Stimulated activated naive CD8-positive, alpha-beta T cell treated with anti-CD3 and anti-CD28 coated beads, Interleukin-15, Interleukin-2, amounts not matched to agents 100 ng/mL and 50 ng/mL, for 24 hours (primary cell): ENCODE results near the gene PTPRM.
"Not testable (repeated sequence)": the region's sequence is repeated elsewhere in the genome, so short reads cannot be mapped to it uniquely, and the experiment has no call there.

ENCODE experiments used
- H3K27ac Mint-ChIP-seq: one replicate; pipeline ENCODE4 v1.8.0; 2021; ENCODE audit warnings: mild to moderate bottlenecking, mixed read lengths
- H3K27me3 Mint-ChIP-seq: one replicate; pipeline ENCODE4 v1.8.0; 2021; ENCODE audit warnings: mixed read lengths
- H3K36me3 Mint-ChIP-seq: one replicate; pipeline ENCODE4 v1.8.0; 2021; ENCODE audit warnings: low read depth, mixed read lengths
- H3K4me1 Mint-ChIP-seq: one replicate; pipeline ENCODE4 v1.8.0; 2021; ENCODE audit warnings: low read depth, mixed read lengths
- H3K4me3 Mint-ChIP-seq: one replicate; pipeline ENCODE4 v1.8.0; 2021; ENCODE audit warnings: mild to moderate bottlenecking, mixed read lengths
- H3K9me3 Mint-ChIP-seq: one replicate; pipeline ENCODE4 v1.8.0; 2021; ENCODE audit warnings: mixed read lengths

PTPRM gene

DNA sequence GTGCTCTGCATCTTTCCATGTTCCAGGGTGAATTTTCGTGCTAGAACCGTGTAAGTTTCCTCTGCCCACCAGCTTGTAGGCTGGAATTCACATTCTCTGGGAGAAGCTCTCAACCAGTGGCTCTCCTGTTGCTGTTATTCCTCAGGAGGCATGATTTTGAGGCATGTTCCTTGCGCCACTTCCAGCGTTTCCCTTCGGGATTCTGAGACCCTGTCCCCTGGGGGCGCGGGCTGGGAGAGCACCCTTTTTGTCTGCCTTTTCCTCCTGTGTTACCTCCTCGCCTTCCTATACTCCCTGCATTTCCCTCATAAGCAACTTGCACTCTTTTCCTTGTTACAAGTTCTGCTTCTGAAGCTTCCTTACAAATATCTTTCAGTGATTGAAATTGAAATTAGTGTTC, 156.4 kb downstream of the PTPRM start:
- Mint-ChIP-seq H3K9me3 (peaks cover 5% of the 10 kb centered on the region), H3K4me1 (no peaks in the 10 kb centered on the region), H3K27ac (no peak overlapping the region), H3K4me3 (no peak overlapping the region), H3K36me3 (no peaks in the 10 kb centered on the region), H3K27me3 (no peaks in the 10 kb centered on the region)

- Mint-ChIP-seq H3K4me1 (no peaks in the 10 kb centered on the region), H3K4me3 (no peak overlapping the region), H3K27me3 (no peaks in the 10 kb centered on the region), H3K9me3 (peaks cover 5% of the 10 kb centered on the region), H3K27ac (no peak overlapping the region), H3K36me3 (no peaks in the 10 kb centered on the region)
These were observed 158.4 kb downstream of the PTPRM start for GRCh38 chr18:7725473-7725872.

- H3K4me1 Mint-ChIP-seq, result no peaks in the 10 kb centered on the region
- no peaks in the 10 kb centered on the region for H3K27me3 Mint-ChIP-seq
- no peak overlapping the region for H3K27ac Mint-ChIP-seq
- no peaks in the 10 kb centered on the region for H3K36me3 Mint-ChIP-seq
- no peak overlapping the region for H3K4me3 Mint-ChIP-seq
- H3K9me3 Mint-ChIP-seq, result peaks cover 5% of the 10 kb centered on the region
These were observed 158.8 kb downstream of the PTPRM start for GRCh38 chr18:7725897-7726296.

GRCh38 chr18:7726522-7726921, 159.4 kb downstream of the PTPRM start:
- H3K9me3 Mint-ChIP-seq, result peaks cover 5% of the 10 kb centered on the region
- no peak overlapping the region for H3K27ac Mint-ChIP-seq
- no peaks in the 10 kb centered on the region for H3K27me3 Mint-ChIP-seq
- H3K4me3 Mint-ChIP-seq, result no peak overlapping the region
- no peaks in the 10 kb centered on the region for H3K4me1 Mint-ChIP-seq
- no peaks in the 10 kb centered on the region for H3K36me3 Mint-ChIP-seq

- Mint-ChIP-seq H3K9me3 (no peaks in the 10 kb centered on the region), H3K4me3 (no peak overlapping the region), H3K4me1 (no peaks in the 10 kb centered on the region), H3K27ac (no peak overlapping the region), H3K27me3 (no peaks in the 10 kb centered on the region), H3K36me3 (no peaks in the 10 kb centered on the region)
These were observed 160.4 kb downstream of the PTPRM start for GRCh38 chr18:7727361-7728076.

GRCh38 chr18:7728297-7728696, 161.2 kb downstream of the PTPRM start:
- H3K27ac Mint-ChIP-seq, result no peak overlapping the region
- H3K4me3 Mint-ChIP-seq, result no peak overlapping the region
- H3K36me3 Mint-ChIP-seq, result no peaks in the 10 kb centered on the region
- no peaks in the 10 kb centered on the region for H3K9me3 Mint-ChIP-seq
- no peaks in the 10 kb centered on the region for H3K27me3 Mint-ChIP-seq
- H3K4me1 Mint-ChIP-seq, result no peaks in the 10 kb centered on the region

DNA sequence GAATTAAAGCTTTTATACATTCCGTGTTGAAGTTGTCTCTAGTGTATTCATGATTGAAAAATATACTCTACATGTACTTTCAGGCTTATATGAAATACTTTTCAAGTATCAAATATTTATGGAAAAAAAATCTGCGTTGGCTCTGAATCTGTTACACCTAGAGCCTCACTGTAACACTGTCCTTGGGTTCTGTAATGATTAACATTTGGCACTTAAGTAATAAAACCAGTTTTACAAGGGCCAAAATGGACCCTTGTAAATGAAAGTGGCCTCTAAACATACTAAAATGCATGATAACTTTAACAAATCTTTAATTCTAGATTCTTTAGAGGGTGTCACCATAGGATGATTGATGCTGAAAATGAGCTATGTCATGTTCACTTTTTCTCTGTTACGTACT, 162.8 kb downstream of the PTPRM start:
- Mint-ChIP-seq H3K27me3 (no peaks in the 10 kb centered on the region), H3K4me3 (no peak overlapping the region), H3K27ac (no peak overlapping the region), H3K36me3 (no peaks in the 10 kb centered on the region), H3K4me1 (no peaks in the 10 kb centered on the region), H3K9me3 (peaks cover 3% of the 10 kb centered on the region)

DNA sequence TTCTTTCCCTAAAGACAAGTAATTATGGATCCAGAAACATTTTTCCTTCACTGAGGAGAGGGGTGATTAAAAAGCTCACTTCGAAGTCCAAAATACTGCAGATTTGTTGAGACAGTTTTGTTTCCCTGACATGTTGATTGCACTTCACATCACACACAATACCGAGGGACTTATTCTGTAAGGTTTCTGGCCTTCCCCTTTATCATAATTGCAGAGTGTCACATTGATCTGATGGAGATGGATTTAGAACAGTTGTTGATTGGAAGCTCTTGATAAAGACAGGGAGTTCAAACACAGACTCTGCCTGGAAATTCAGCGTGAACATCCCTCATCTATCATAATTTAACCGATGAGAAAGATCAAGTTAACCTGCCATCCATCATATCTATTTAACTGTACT, 163.6 kb downstream of the PTPRM start:
- Mint-ChIP-seq H3K4me3 (no peak overlapping the region), H3K27me3 (no peaks in the 10 kb centered on the region), H3K9me3 (peaks cover 3% of the 10 kb centered on the region), H3K4me1 (no peaks in the 10 kb centered on the region), H3K36me3 (no peaks in the 10 kb centered on the region), H3K27ac (no peak overlapping the region)

DNA sequence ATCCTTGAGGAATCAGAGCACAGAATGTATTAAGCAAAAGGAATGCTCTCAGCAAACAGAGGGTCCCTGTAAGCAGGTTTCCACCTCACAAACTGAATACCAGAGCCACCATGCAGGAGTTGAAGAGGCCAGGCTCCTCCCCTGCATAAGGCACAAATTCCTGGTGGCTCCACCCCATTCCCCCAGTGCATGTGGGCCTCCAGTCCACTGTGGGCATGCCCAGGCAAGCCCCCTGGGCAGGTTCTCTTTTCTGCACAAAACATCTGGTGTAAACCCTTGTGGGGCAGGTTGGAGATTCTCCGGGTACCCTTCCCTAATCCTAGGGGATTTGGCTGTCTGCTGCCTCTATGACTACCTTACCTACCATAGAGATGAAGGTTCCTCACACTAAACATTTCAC, 166.5 kb downstream of the PTPRM start:
- H3K4me1 Mint-ChIP-seq, result no peaks in the 10 kb centered on the region
- H3K4me3 Mint-ChIP-seq, result no peak overlapping the region
- H3K36me3 Mint-ChIP-seq, result no peaks in the 10 kb centered on the region
- H3K27ac Mint-ChIP-seq, result no peak overlapping the region
- no peaks in the 10 kb centered on the region for H3K27me3 Mint-ChIP-seq
- H3K9me3 Mint-ChIP-seq, result peaks cover 6% of the 10 kb centered on the region

GRCh38 chr18:7735196-7735595, 168.1 kb downstream of the PTPRM start:
- Mint-ChIP-seq H3K27me3 (no peaks in the 10 kb centered on the region), H3K36me3 (no peaks in the 10 kb centered on the region), H3K27ac (no peak overlapping the region), H3K4me1 (no peaks in the 10 kb centered on the region), H3K9me3 (peaks cover 6% of the 10 kb centered on the region), H3K4me3 (no peak overlapping the region)

DNA sequence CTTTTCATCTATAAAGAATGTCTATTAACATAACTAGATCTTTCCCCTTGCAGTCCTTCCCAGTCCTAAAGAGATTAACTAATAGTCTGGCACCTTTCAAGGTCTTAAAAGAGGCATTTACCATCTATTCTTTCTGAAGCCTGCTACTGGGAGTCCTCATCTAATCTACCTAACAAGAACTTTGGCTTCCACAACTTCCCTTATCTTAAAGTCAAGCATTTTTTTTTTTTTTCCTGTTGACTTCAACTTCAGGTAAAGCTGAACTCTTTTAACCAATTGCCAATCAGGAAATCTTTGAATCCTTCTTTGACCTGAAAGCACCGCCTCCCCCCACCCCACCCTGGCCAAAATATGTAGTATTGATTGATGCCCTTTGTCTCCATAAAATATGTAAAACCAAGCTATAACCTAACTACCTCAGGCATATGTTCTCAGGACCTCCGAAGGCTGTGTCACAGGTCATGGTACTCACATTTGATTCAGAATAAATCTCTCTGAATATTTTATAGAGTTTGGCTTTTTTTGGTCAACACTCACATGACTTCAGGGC, 168.6 kb downstream of the PTPRM start:
- H3K4me1 Mint-ChIP-seq, result no peaks in the 10 kb centered on the region
- no peaks in the 10 kb centered on the region for H3K27me3 Mint-ChIP-seq
- H3K9me3 Mint-ChIP-seq, result peaks cover 6% of the 10 kb centered on the region
- H3K4me3 Mint-ChIP-seq, result no peak overlapping the region
- no peak overlapping the region for H3K27ac Mint-ChIP-seq
- no peaks in the 10 kb centered on the region for H3K36me3 Mint-ChIP-seq

GRCh38 chr18:7736526-7736925, 169.4 kb downstream of the PTPRM start:
- H3K27ac Mint-ChIP-seq, H3K27me3 Mint-ChIP-seq, H3K9me3 Mint-ChIP-seq, H3K4me3 Mint-ChIP-seq, H3K36me3 Mint-ChIP-seq, H3K4me1 Mint-ChIP-seq: not testable (repeated sequence)

GRCh38 chr18:7737550-7737949, 170.4 kb downstream of the PTPRM start:
- Mint-ChIP-seq H3K36me3 (no peaks in the 10 kb centered on the region), H3K27me3 (no peaks in the 10 kb centered on the region), H3K4me1 (no peaks in the 10 kb centered on the region), H3K27ac (no peak overlapping the region), H3K9me3 (peaks cover 6% of the 10 kb centered on the region), H3K4me3 (no peak overlapping the region)

DNA sequence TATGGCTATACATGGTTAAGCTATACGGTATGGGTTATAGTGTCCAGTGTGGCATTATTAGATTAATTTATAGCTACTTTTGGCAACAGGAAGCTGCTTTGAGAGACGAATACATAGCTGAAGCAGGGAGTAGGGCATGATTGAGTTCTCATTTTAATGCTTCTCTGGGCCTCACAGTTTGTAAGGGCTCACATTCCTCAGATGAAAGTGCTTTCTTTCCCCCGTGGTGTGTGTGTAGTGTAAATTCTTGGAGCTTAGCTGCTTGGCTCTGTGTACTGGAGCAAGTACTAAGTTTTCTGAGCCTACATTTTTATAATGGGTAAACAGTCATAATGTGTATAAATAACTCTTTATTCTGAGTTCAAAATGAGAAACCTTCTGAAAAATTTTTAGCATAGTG, 173.7 kb downstream of the PTPRM start:
- Mint-ChIP-seq H3K36me3 (no peaks in the 10 kb centered on the region), H3K4me1 (no peaks in the 10 kb centered on the region), H3K9me3 (peaks cover 9% of the 10 kb centered on the region), H3K4me3 (no peak overlapping the region), H3K27me3 (no peaks in the 10 kb centered on the region), H3K27ac (no peak overlapping the region)

DNA sequence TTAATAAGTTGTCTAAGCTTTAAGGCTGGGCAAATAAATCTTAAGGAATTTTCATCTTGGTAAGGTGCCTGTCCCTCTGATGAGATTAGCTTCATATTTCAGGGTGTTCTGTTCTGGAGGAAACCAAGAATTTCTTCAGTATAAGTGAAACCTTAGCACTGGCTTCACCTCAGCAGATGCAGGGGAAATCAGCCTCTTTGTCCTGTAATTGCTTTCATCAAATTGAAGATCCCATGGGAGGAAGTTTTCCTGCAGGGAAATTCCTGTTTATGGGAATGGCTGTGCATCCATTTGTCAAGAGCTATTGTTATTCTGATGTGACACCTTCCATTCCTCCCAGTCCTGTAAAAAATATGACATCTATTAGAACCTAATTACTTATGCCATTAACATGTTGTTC, 174.5 kb downstream of the PTPRM start:
- Mint-ChIP-seq H3K9me3 (peaks cover 12% of the 10 kb centered on the region), H3K27ac (no peak overlapping the region), H3K36me3 (no peaks in the 10 kb centered on the region), H3K27me3 (no peaks in the 10 kb centered on the region), H3K4me3 (no peak overlapping the region), H3K4me1 (no peaks in the 10 kb centered on the region)

GRCh38 chr18:7742224-7742623, 175.1 kb downstream of the PTPRM start:
- Mint-ChIP-seq H3K4me3 (no peak overlapping the region), H3K9me3 (peaks cover 12% of the 10 kb centered on the region), H3K36me3 (no peaks in the 10 kb centered on the region), H3K27ac (no peak overlapping the region), H3K27me3 (no peaks in the 10 kb centered on the region), H3K4me1 (no peaks in the 10 kb centered on the region)
